WTC11 (cell line): ENCODE data around the gene CBFA2T3. TPM values are rescaled to one million over a fixed set of nuclear protein-coding genes. Genes with fewer than 3 reads are reported as not detected.
A peak's percentile ranks its signal among the peaks of the same experiment; 100 is the strongest.

Experiments
- ATAC-seq: fragments of 200-7000 bp; cut with Tn5 transposase; 2 replicates; pipeline ENCODE4 v1.10.0; 2021; ENCODE audit warnings: mild to moderate bottlenecking, moderate library complexity
- CTCF ChIA-PET: fragments of 300-600 bp; sonication (Branson Sonifier 250); formaldehyde crosslinking; loops from one replicate; lab custom pipeline; 2021; ENCODE audit warnings: antibody characterized with exemption; lab: Charles Lee
- POLR2A ChIA-PET: fragments of 350-600 bp; sonication (Branson Sonifier 250); formaldehyde crosslinking; loops from one replicate; lab custom pipeline; 2021; ENCODE audit warnings: antibody characterized with exemption; lab: Charles Lee
- DNase-seq: peaks from one replicate; pipeline ENCODE4 v3.0.0; 2021; ENCODE audit warnings: low spot score
- H3K27ac Mint-ChIP-seq: 2 replicates; pipeline ENCODE4 v1.8.0; 2021; ENCODE audit warnings: mixed read lengths
- H3K27me3 Mint-ChIP-seq: 2 replicates; pipeline ENCODE4 v1.8.0; 2021; ENCODE audit warnings: low read depth, mild to moderate bottlenecking, moderate library complexity, mixed read lengths
- H3K36me3 Mint-ChIP-seq: 2 replicates; pipeline ENCODE4 v1.8.0; 2021; ENCODE audit warnings: mixed read lengths
- H3K4me1 Mint-ChIP-seq: 2 replicates; pipeline ENCODE4 v1.8.0; 2022; ENCODE audit warnings: mixed read lengths
- H3K4me3 Mint-ChIP-seq: 2 replicates; pipeline ENCODE4 v1.8.0; 2021; ENCODE audit warnings: mild to moderate bottlenecking, moderate library complexity, mixed read lengths
- H3K9me3 Mint-ChIP-seq: 2 replicates; pipeline ENCODE4 v1.8.0; 2021; ENCODE audit warnings: mixed read lengths
- ATF1 ChIP-seq: sonication (generic); formaldehyde crosslinking; IDR thresholded peaks from 2 replicates; pipeline ENCODE4 v1.8.1; 2023; ENCODE audit warnings: mild to moderate bottlenecking, moderate library complexity, missing genetic modification reagents
- CBFB ChIP-seq: sonication (generic); formaldehyde crosslinking; IDR thresholded peaks from 2 replicates; pipeline ENCODE4 v1.8.1; 2022; ENCODE audit warnings: mild to moderate bottlenecking, low read depth, missing genetic modification reagents
- CREM ChIP-seq: sonication (generic); formaldehyde crosslinking; IDR thresholded peaks from 2 replicates; pipeline ENCODE4 v1.8.1; 2022; ENCODE audit warnings: mild to moderate bottlenecking, missing genetic modification reagents, moderate library complexity
- ESRRA ChIP-seq: sonication (generic); formaldehyde crosslinking; IDR thresholded peaks from 2 replicates; pipeline ENCODE4 v1.8.1; 2022; ENCODE audit warnings: mild to moderate bottlenecking, missing genetic modification reagents, borderline replicate concordance
- FOXP1 ChIP-seq: sonication (generic); formaldehyde crosslinking; IDR thresholded peaks from 2 replicates; pipeline ENCODE4 v1.8.0; 2022; ENCODE audit warnings: missing genetic modification reagents, mild to moderate bottlenecking, moderate library complexity, borderline replicate concordance
- IRF2 ChIP-seq: sonication (generic); formaldehyde crosslinking; IDR thresholded peaks from 2 replicates; pipeline ENCODE4 v1.8.0; 2022; ENCODE audit warnings: low read depth, missing genetic modification reagents, borderline replicate concordance
- NFATC4 ChIP-seq: fragments of 250-450 bp; sonication (Bioruptor Pico); IDR thresholded peaks from 2 replicates; pipeline ENCODE4 v1.9.0; 2021; ENCODE audit warnings: mild to moderate bottlenecking
- RORB ChIP-seq: fragments of 250-450 bp; sonication (Bioruptor Pico); IDR thresholded peaks from 2 replicates; pipeline ENCODE4 v1.9.0; 2021; ENCODE audit warnings: mild to moderate bottlenecking
- SOX15 ChIP-seq: fragments of 250-450 bp; sonication (Bioruptor Pico); IDR thresholded peaks from 2 replicates; pipeline ENCODE4 v1.9.0; 2021; ENCODE audit warnings: mild to moderate bottlenecking
- SP1 ChIP-seq: sonication (generic); formaldehyde crosslinking; conservative IDR thresholded peaks from 2 replicates; pipeline ENCODE4 v1.8.1; 2022; ENCODE audit warnings: missing genetic modification reagents
- TEAD4 ChIP-seq: sonication (generic); formaldehyde crosslinking; IDR thresholded peaks from 2 replicates; pipeline ENCODE4 v1.8.0; 2022; ENCODE audit warnings: mild to moderate bottlenecking, missing genetic modification reagents
- TP53 ChIP-seq: sonication (generic); formaldehyde crosslinking; IDR thresholded peaks from 2 replicates; pipeline ENCODE4 v1.8.1; 2023; ENCODE audit warnings: mild to moderate bottlenecking, missing genetic modification reagents
- ZBTB21 ChIP-seq: sonication (generic); formaldehyde crosslinking; IDR thresholded peaks from 2 replicates; pipeline ENCODE4 v1.8.1; 2023; ENCODE audit warnings: mild to moderate bottlenecking, missing genetic modification reagents, borderline replicate concordance
- ZNF232 ChIP-seq: sonication (generic); formaldehyde crosslinking; IDR thresholded peaks from 2 replicates; pipeline ENCODE4 v1.8.0; 2022; ENCODE audit warnings: mild to moderate bottlenecking, missing genetic modification reagents
- ZNF263 ChIP-seq: sonication (generic); formaldehyde crosslinking; IDR thresholded peaks from 2 replicates; pipeline ENCODE4 v1.8.1; 2022; ENCODE audit warnings: low read depth, mild to moderate bottlenecking, moderate library complexity, missing genetic modification reagents
- ZNF416 ChIP-seq: fragments of 250-450 bp; sonication (Bioruptor Pico); IDR thresholded peaks from 2 replicates; pipeline ENCODE4 v1.9.0; 2021; ENCODE audit warnings: mild to moderate bottlenecking, inconsistent platforms
- total RNA-seq: library from RNA; stranded (reverse); gene quantifications from 3 replicates; pipeline ENCODE4 v1.2.3, GENCODE V29; 2021
- TF ChIP-seq, protein P1 (sequence below): sonication (generic); formaldehyde crosslinking; IDR thresholded peaks from 2 replicates; pipeline ENCODE4 v1.8.1; 2023; ENCODE audit warnings: mild to moderate bottlenecking, missing genetic modification reagents
- TF ChIP-seq, protein P2 (sequence below): sonication (generic); formaldehyde crosslinking; IDR thresholded peaks from 2 replicates; pipeline ENCODE4 v1.8.0; 2022; ENCODE audit warnings: missing genetic modification reagents
- TF ChIP-seq, protein P3 (sequence below): fragments of 250-450 bp; sonication (Bioruptor Pico); IDR thresholded peaks from 2 replicates; pipeline ENCODE4 v1.9.0; 2021; ENCODE audit warnings: moderate library complexity, mild to moderate bottlenecking, inconsistent platforms, borderline replicate concordance
- TF ChIP-seq, protein P4 (sequence below): sonication (generic); formaldehyde crosslinking; IDR thresholded peaks from 2 replicates; pipeline ENCODE4 v1.8.0; 2022; ENCODE audit warnings: mild to moderate bottlenecking, missing genetic modification reagents
- TF ChIP-seq, protein P5 (sequence below): sonication (generic); formaldehyde crosslinking; IDR thresholded peaks from 2 replicates; pipeline ENCODE4 v1.8.1; 2023; ENCODE audit warnings: mild to moderate bottlenecking, missing genetic modification reagents, moderate library complexity
- TF ChIP-seq, protein P6 (sequence below): fragments of 250-450 bp; sonication (Bioruptor Pico); IDR thresholded peaks from 2 replicates; pipeline ENCODE4 v1.8.0; 2021; ENCODE audit warnings: mild to moderate bottlenecking

The CBFA2T3 gene
- total RNA-seq, 1 experiment from 2014 or later, result 2.6 TPM

DNA sequence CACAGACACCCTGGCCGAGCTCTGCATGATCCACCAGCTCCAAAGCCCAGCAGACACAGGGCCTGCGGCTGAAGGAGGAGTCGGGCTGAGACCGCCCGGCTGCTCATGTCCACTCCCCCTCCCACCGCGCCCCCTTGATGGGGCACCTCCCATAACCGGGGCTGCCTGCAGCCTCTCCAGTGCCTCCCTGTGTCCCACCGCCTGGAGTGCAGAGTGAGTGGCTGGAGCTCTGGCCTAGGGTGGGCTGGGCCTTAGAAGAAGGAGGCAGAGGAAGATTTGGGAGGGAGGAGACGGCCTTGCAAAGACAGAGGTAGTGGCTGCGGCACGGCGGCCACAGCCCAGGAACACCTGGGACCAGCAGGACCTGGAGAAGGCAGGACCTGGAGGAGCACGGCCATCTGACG, 4.0 kb downstream of the CBFA2T3 start:
- Mint-ChIP-seq H3K4me3 (no peak overlapping the region), H3K4me1 (no peaks in the 10 kb centered on the region), H3K27ac (no peak overlapping the region), H3K36me3 (no peaks in the 10 kb centered on the region), H3K27me3 (no peaks in the 10 kb centered on the region), H3K9me3 (no peaks in the 10 kb centered on the region)
- ChIA-PET CTCF (interaction anchor here (1.8 to 2.0 kb wide), 2 partner anchors 92 to 236 kb away, joined by 5 to 6 read pairs; no protein-coding TSS in a partner anchor), POLR2A (no interaction called here)
- DNase-seq (no peak), ATAC-seq (peak; percentile 83)
- TF ChIP-seq TP53, result no peak
- no peak for TF ChIP-seq SOX15 (CRISPR knock-in tag)
- TF ChIP-seq, protein P1, sequence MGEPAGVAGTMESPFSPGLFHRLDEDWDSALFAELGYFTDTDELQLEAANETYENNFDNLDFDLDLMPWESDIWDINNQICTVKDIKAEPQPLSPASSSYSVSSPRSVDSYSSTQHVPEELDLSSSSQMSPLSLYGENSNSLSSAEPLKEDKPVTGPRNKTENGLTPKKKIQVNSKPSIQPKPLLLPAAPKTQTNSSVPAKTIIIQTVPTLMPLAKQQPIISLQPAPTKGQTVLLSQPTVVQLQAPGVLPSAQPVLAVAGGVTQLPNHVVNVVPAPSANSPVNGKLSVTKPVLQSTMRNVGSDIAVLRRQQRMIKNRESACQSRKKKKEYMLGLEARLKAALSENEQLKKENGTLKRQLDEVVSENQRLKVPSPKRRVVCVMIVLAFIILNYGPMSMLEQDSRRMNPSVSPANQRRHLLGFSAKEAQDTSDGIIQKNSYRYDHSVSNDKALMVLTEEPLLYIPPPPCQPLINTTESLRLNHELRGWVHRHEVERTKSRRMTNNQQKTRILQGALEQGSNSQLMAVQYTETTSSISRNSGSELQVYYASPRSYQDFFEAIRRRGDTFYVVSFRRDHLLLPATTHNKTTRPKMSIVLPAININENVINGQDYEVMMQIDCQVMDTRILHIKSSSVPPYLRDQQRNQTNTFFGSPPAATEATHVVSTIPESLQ (CRISPR knock-in tag), result no peak
- no peak for TF ChIP-seq ZBTB21 (CRISPR knock-in tag)
- TF ChIP-seq, protein P2, sequence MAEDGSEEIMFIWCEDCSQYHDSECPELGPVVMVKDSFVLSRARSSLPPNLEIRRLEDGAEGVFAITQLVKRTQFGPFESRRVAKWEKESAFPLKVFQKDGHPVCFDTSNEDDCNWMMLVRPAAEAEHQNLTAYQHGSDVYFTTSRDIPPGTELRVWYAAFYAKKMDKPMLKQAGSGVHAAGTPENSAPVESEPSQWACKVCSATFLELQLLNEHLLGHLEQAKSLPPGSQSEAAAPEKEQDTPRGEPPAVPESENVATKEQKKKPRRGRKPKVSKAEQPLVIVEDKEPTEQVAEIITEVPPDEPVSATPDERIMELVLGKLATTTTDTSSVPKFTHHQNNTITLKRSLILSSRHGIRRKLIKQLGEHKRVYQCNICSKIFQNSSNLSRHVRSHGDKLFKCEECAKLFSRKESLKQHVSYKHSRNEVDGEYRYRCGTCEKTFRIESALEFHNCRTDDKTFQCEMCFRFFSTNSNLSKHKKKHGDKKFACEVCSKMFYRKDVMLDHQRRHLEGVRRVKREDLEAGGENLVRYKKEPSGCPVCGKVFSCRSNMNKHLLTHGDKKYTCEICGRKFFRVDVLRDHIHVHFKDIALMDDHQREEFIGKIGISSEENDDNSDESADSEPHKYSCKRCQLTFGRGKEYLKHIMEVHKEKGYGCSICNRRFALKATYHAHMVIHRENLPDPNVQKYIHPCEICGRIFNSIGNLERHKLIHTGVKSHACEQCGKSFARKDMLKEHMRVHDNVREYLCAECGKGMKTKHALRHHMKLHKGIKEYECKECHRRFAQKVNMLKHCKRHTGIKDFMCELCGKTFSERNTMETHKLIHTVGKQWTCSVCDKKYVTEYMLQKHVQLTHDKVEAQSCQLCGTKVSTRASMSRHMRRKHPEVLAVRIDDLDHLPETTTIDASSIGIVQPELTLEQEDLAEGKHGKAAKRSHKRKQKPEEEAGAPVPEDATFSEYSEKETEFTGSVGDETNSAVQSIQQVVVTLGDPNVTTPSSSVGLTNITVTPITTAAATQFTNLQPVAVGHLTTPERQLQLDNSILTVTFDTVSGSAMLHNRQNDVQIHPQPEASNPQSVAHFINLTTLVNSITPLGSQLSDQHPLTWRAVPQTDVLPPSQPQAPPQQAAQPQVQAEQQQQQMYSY (CRISPR knock-in tag), result no peak
- no peak for TF ChIP-seq ATF1 (CRISPR knock-in tag)
- TF ChIP-seq, protein P3, sequence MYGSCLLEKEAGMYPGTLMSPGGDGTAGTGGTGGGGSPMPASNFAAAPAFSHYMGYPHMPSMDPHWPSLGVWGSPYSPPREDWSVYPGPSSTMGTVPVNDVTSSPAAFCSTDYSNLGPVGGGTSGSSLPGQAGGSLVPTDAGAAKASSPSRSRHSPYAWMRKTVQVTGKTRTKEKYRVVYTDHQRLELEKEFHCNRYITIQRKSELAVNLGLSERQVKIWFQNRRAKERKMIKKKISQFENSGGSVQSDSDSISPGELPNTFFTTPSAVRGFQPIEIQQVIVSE (CRISPR knock-in tag), result no peak
- TF ChIP-seq IRF2 (CRISPR knock-in tag), result no peak
- TF ChIP-seq SP1 (CRISPR knock-in tag), result no peak

DNA sequence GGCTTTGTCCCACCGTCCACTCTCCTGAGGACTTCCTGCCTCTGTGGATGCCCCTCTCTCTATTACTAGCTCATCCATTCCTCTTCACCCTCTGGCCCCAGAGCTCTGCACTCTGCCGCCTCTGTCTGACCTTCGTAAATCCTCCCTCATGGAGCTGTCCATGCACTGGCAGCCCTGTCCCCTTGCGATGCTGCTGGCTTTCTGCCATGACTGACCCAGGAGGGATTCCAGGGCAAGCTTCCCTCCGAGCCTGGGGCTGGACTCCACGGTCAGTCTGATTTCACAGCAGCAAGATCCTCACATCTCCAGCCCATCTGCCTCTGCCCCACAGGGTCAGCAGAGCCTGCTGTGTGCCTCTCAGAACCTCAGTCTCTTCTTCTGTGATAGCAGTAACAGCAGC, 4.7 kb downstream of the CBFA2T3 start:
- ChIA-PET POLR2A (no interaction called here), CTCF (interaction anchor here (1.8 to 2.0 kb wide), 3 partner anchors 92 to 235 kb away, joined by 5 to 6 read pairs (median 6); no protein-coding TSS in a partner anchor)
- Mint-ChIP-seq H3K4me1 (no peaks in the 10 kb centered on the region), H3K27me3 (no peaks in the 10 kb centered on the region), H3K27ac (peak overlapping the region; percentile 61), H3K36me3 (no peaks in the 10 kb centered on the region), H3K4me3 (no peak overlapping the region), H3K9me3 (no peaks in the 10 kb centered on the region)
- ATAC-seq (no peak), DNase-seq (no peak)
- TF ChIP-seq NFATC4 (CRISPR knock-in tag) (no peak), ZNF232 (CRISPR knock-in tag) (no peak), ZNF263 (CRISPR knock-in tag) (no peak), TEAD4 (CRISPR knock-in tag) (no peak), TP53 (no peak), ZNF416 (CRISPR knock-in tag) (no peak), ATF1 (CRISPR knock-in tag) (no peak), FOXP1 (no peak), IRF2 (CRISPR knock-in tag) (no peak), CBFB (CRISPR knock-in tag) (no peak), RORB (CRISPR knock-in tag) (no peak), ESRRA (no peak), CREM (no peak)
- TF ChIP-seq, protein P4, sequence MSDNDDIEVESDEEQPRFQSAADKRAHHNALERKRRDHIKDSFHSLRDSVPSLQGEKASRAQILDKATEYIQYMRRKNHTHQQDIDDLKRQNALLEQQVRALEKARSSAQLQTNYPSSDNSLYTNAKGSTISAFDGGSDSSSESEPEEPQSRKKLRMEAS (CRISPR knock-in tag), result no peak
- TF ChIP-seq, protein P2 (CRISPR knock-in tag), result no peak
- TF ChIP-seq, protein P5, sequence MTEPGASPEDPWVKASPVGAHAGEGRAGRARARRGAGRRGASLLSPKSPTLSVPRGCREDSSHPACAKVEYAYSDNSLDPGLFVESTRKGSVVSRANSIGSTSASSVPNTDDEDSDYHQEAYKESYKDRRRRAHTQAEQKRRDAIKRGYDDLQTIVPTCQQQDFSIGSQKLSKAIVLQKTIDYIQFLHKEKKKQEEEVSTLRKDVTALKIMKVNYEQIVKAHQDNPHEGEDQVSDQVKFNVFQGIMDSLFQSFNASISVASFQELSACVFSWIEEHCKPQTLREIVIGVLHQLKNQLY (CRISPR knock-in tag), result no peak
- TF ChIP-seq, protein P6, sequence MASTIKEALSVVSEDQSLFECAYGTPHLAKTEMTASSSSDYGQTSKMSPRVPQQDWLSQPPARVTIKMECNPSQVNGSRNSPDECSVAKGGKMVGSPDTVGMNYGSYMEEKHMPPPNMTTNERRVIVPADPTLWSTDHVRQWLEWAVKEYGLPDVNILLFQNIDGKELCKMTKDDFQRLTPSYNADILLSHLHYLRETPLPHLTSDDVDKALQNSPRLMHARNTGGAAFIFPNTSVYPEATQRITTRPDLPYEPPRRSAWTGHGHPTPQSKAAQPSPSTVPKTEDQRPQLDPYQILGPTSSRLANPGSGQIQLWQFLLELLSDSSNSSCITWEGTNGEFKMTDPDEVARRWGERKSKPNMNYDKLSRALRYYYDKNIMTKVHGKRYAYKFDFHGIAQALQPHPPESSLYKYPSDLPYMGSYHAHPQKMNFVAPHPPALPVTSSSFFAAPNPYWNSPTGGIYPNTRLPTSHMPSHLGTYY (CRISPR knock-in tag), result no peak
